ENCODE measurements around the gene RBM19.

The RBM19 gene

GRCh38 chr12:113886721-113887120, 79.4 kb downstream of the RBM19 start:
- TF ChIP-seq CTCF (IDR thresholded peaks at IDR 0.05; ENCODE audit: low read depth, low read length): no peak
- no peak overlapping the region for H3K4me3 ChIP-seq (ENCODE audit: low read depth, low read length)

GRCh38 chr12:113884392-113884791, 81.7 kb downstream of the RBM19 start:
- no peak for TF ChIP-seq CTCF (IDR thresholded peaks at IDR 0.05; ENCODE audit: low read depth, low read length)
- H3K4me3 ChIP-seq (ENCODE audit: low read depth, low read length): no peak overlapping the region

GRCh38 chr12:113882690-113883089, 83.4 kb downstream of the RBM19 start:
- no peak for TF ChIP-seq CTCF (IDR thresholded peaks at IDR 0.05; ENCODE audit: low read depth, low read length)
- H3K4me3 ChIP-seq (ENCODE audit: low read depth, low read length): no peak overlapping the region

- no peak overlapping the region for H3K4me3 ChIP-seq (ENCODE audit: low read depth, low read length)
- no peak for TF ChIP-seq CTCF (IDR thresholded peaks at IDR 0.05; ENCODE audit: low read depth, low read length)
These were observed 84.8 kb downstream of the RBM19 start for GRCh38 chr12:113880988-113881962.

GRCh38 chr12:113880326-113880725, 85.8 kb downstream of the RBM19 start:
- TF ChIP-seq CTCF (IDR thresholded peaks at IDR 0.05; ENCODE audit: low read depth, low read length): no peak
- no peak overlapping the region for H3K4me3 ChIP-seq (ENCODE audit: low read depth, low read length)

GRCh38 chr12:113879658-113880057, 86.5 kb downstream of the RBM19 start:
- no peak overlapping the region for H3K4me3 ChIP-seq (ENCODE audit: low read depth, low read length)
- TF ChIP-seq CTCF (IDR thresholded peaks at IDR 0.05; ENCODE audit: low read depth, low read length): no peak

GRCh38 chr12:113877607-113878006, 88.5 kb downstream of the RBM19 start:
- no peak overlapping the region for H3K4me3 ChIP-seq (ENCODE audit: low read depth, low read length)
- no peak for TF ChIP-seq CTCF (IDR thresholded peaks at IDR 0.05; ENCODE audit: low read depth, low read length)
